Epithelial cell of proximal tubule (primary cell): ENCODE measurements around the gene GPN1. TPM values are rescaled to one million over a fixed set of nuclear protein-coding genes. Genes with fewer than 3 reads are reported as not detected.

ENCODE experiments used
- DNase-seq: peaks from one replicate; pipeline ENCODE4 v3.0.0-alpha.2; 2011; ENCODE audit warnings: low read depth
- H3K4me3 ChIP-seq: 2 replicates; pipeline ENCODE4 v1.5.1; 2011; ENCODE audit warnings: low read depth, mild to moderate bottlenecking, low read length
- total RNA-seq: library from RNA; depleted of rRNA; stranded (reverse); fragments of >200 nt; gene quantifications from 2 replicates; pipeline ENCODE4 v1.2.3, GENCODE V29; 2015
- TF ChIP-seq, protein P1 (sequence below): conservative IDR thresholded peaks from 2 replicates; pipeline ENCODE4 v1.5.1; 2012; ENCODE audit warnings: low read depth, mild to moderate bottlenecking, low read length

The GPN1 gene
- total RNA-seq, 1 donor from 2014 or later, result 45.3 TPM

GRCh38 chr2:27690052-27690451, 61.2 kb downstream of the GPN1 start:
- no peak for DNase-seq
- TF ChIP-seq, protein P1, sequence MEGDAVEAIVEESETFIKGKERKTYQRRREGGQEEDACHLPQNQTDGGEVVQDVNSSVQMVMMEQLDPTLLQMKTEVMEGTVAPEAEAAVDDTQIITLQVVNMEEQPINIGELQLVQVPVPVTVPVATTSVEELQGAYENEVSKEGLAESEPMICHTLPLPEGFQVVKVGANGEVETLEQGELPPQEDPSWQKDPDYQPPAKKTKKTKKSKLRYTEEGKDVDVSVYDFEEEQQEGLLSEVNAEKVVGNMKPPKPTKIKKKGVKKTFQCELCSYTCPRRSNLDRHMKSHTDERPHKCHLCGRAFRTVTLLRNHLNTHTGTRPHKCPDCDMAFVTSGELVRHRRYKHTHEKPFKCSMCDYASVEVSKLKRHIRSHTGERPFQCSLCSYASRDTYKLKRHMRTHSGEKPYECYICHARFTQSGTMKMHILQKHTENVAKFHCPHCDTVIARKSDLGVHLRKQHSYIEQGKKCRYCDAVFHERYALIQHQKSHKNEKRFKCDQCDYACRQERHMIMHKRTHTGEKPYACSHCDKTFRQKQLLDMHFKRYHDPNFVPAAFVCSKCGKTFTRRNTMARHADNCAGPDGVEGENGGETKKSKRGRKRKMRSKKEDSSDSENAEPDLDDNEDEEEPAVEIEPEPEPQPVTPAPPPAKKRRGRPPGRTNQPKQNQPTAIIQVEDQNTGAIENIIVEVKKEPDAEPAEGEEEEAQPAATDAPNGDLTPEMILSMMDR, result no peak
- no peak overlapping the region for H3K4me3 ChIP-seq

GRCh38 chr2:27697660-27698059, 68.8 kb downstream of the GPN1 start:
- TF ChIP-seq, protein P1, result no peak
- no peak for DNase-seq
- H3K4me3 ChIP-seq, result no peak overlapping the region

Other genes starting within 250 kb of the GPN1 start
- gene ZNF513, start 248.3 kb upstream of the GPN1 start, total RNA-seq, result 5.6 and 9.5 TPM in 2 replicates
- gene PPM1G, start 219.5 kb upstream of the GPN1 start, total RNA-seq, result 135 and 228 TPM in 2 replicates
- gene NRBP1, start 200.4 kb upstream of the GPN1 start, total RNA-seq, result 60.2 and 77.1 TPM in 2 replicates
- 10.0 and 20.5 TPM in 2 replicates for gene KRTCAP3, start 186.7 kb upstream of the GPN1 start, total RNA-seq
- gene IFT172, start 139.3 kb upstream of the GPN1 start, total RNA-seq, result 3.7 and 12.1 TPM in 2 replicates
- gene FNDC4, start 133.8 kb upstream of the GPN1 start, total RNA-seq, result 7.3 and 26.6 TPM in 2 replicates
- 0.58 TPM in 1 of 2 replicates, not detected in the other for gene GCKR, start 132.2 kb upstream of the GPN1 start, total RNA-seq
- gene ZNF512, start 46.0 kb upstream of the GPN1 start, total RNA-seq, result 26.3 and 27.4 TPM in 2 replicates
- gene CCDC121, start within 50 bp of the GPN1 start, total RNA-seq, result 0.12 and 2.5 TPM in 2 replicates
- 15.3 and 21.3 TPM in 2 replicates for gene SUPT7L, start 34.6 kb downstream of the GPN1 start, total RNA-seq
- gene SLC4A1AP, start 34.8 kb downstream of the GPN1 start, total RNA-seq, result 25.8 and 34.7 TPM in 2 replicates
- 222 and 290 TPM in 2 replicates for gene MRPL33, start 142.7 kb downstream of the GPN1 start, total RNA-seq